ENCODE data around the gene PARD3B. TPM values are rescaled to one million over a fixed set of nuclear protein-coding genes. Genes with fewer than 3 reads are reported as not detected.

Gene PARD3B
- total RNA-seq, 1 donor from 2014 or later: 23.8 TPM

DNA sequence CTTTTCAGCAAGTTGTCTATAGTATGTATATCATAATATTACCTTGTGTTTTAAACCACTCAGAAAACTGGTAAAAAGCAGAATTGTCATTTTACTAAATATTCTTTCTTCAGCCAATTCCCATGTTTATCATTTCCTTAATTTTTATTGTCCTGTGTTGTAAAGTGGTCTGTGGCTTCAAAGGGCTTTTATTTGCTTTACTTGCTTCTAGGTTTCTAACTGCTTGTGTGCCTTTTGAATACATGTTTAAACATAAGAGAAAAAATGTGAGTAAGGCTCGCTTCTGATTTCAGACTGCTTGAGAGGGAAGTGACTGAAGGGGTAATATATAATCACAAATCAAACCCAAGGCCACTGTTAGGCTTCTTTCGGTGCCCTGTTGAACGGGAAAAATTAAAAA, 729.5 kb downstream of the PARD3B start:
- TF ChIP-seq, protein P1, sequence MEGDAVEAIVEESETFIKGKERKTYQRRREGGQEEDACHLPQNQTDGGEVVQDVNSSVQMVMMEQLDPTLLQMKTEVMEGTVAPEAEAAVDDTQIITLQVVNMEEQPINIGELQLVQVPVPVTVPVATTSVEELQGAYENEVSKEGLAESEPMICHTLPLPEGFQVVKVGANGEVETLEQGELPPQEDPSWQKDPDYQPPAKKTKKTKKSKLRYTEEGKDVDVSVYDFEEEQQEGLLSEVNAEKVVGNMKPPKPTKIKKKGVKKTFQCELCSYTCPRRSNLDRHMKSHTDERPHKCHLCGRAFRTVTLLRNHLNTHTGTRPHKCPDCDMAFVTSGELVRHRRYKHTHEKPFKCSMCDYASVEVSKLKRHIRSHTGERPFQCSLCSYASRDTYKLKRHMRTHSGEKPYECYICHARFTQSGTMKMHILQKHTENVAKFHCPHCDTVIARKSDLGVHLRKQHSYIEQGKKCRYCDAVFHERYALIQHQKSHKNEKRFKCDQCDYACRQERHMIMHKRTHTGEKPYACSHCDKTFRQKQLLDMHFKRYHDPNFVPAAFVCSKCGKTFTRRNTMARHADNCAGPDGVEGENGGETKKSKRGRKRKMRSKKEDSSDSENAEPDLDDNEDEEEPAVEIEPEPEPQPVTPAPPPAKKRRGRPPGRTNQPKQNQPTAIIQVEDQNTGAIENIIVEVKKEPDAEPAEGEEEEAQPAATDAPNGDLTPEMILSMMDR (IDR thresholded peaks at IDR 0.05): no peak
- no peak for DNase-seq
- Histone ChIP-seq H3K27ac (no peak overlapping the region), H3K4me1 (no peaks in the 10 kb centered on the region), H3K4me3 (no peak overlapping the region), H3K9me3 (no peaks in the 10 kb centered on the region), H3K27me3 (ENCODE audit: low read depth) (no peaks in the 10 kb centered on the region), H3K36me3 (no peaks in the 10 kb centered on the region)
- intact Hi-C loops (cut with DNase I): no loop called here
- ATAC-seq: no peak

GRCh38 chr2:205276116-205276777, 731.0 kb downstream of the PARD3B start:
- Histone ChIP-seq H3K36me3 (no peaks in the 10 kb centered on the region), H3K27ac (no peak overlapping the region), H3K4me1 (no peaks in the 10 kb centered on the region), H3K27me3 (ENCODE audit: low read depth) (no peaks in the 10 kb centered on the region), H3K4me3 (no peak overlapping the region), H3K9me3 (no peaks in the 10 kb centered on the region)
- ATAC-seq (no peak), DNase-seq (no peak)
- intact Hi-C loops (cut with DNase I): no loop called here
- TF ChIP-seq, protein P1 (IDR thresholded peaks at IDR 0.05): no peak

- Histone ChIP-seq H3K4me3 (no peak overlapping the region), H3K27me3 (ENCODE audit: low read depth) (no peaks in the 10 kb centered on the region), H3K9me3 (no peaks in the 10 kb centered on the region), H3K27ac (no peak overlapping the region), H3K36me3 (no peaks in the 10 kb centered on the region), H3K4me1 (no peaks in the 10 kb centered on the region)
- TF ChIP-seq, protein P1 (IDR thresholded peaks at IDR 0.05): no peak
- ATAC-seq (no peak), DNase-seq (no peak)
- intact Hi-C loops (cut with DNase I): no loop called here
These were observed 735.4 kb downstream of the PARD3B start for GRCh38 chr2:205280596-205281236.

DNA sequence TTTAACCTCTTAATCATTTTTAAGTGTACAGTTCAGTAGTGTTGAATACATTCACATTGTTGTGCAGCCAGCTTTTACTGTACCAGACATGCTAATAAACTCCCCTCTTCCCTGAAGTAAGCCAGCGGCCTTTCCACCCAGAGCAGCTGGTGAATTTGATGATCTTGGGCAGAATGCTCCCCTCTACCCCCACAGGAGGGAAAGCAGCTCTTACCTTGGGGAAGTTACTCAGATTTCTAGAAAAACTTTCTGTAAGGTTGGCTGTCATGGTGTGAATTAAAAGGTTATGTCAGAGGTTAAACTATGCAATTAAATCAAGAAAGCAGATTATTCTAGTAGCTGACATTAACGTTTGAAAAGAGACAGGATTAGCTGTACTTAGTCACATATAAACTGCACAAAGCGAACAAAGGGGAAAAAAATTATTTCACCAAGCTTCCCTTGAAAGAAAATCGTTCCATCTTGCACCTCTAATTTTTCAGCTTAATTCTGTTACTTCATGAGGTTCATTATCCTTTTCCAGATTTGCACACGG, 738.5 kb downstream of the PARD3B start:
- no peak for DNase-seq
- TF ChIP-seq, protein P1 (IDR thresholded peaks at IDR 0.05): no peak
- no peak overlapping the region for H3K4me3 ChIP-seq
- H3K27me3 ChIP-seq (ENCODE audit: low read depth): no peaks in the 10 kb centered on the region
- H3K4me1 ChIP-seq: no peaks in the 10 kb centered on the region
- intact Hi-C loops (cut with DNase I): no loop called here
- no peaks in the 10 kb centered on the region for H3K9me3 ChIP-seq
- no peaks in the 10 kb centered on the region for H3K36me3 ChIP-seq
- H3K27ac ChIP-seq: no peak overlapping the region
- ATAC-seq: no peak

DNA sequence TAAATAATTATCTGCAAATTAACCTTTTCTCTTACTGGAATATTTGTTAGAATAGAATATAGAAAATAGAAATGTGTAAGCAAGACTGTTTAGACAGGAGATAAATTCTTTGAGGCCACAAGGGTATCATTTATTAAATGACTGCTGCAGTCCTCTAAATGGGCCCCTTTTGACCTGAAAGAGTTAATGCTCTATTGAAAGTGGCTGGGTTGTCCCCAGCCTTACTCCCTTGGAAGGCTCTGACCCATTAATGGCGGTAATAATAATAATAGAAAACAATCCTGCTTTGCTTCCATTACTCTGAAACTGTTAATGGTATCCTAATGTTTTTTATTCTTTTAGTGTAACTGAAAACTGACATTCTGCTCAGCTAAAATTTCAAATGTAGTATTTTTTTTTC, 739.1 kb downstream of the PARD3B start:
- H3K4me3 ChIP-seq: no peak overlapping the region
- no peaks in the 10 kb centered on the region for H3K4me1 ChIP-seq
- TF ChIP-seq, protein P1 (IDR thresholded peaks at IDR 0.05): no peak
- no peaks in the 10 kb centered on the region for H3K27me3 ChIP-seq (ENCODE audit: low read depth)
- H3K27ac ChIP-seq: no peak overlapping the region
- intact Hi-C loops (cut with DNase I): no loop called here
- no peak for DNase-seq
- H3K36me3 ChIP-seq: no peaks in the 10 kb centered on the region
- H3K9me3 ChIP-seq: no peaks in the 10 kb centered on the region
- ATAC-seq: no peak

Data from lower lobe of right lung (tissue), 2 donors.